HCT116 (cell line): ENCODE measurements around the gene S1PR3. TPM values are rescaled to one million over a fixed set of nuclear protein-coding genes. Genes with fewer than 3 reads are reported as not detected.

Source experiments
- ATAC-seq: fragments of 200-7000 bp; cut with Tn5 transposase; 2 replicates; pipeline ENCODE4 v1.9.1; 2020; ENCODE audit warnings: mild to moderate bottlenecking, moderate library complexity
- BruUV-seq: library from RNA; stranded (reverse); fragments of 400-500 nt; replicated peaks from 2 replicates; lab custom pipeline; 2021; lab: Mats Ljungman, UMichigan
- CTCF ChIA-PET: fragments of 300-600 bp; sonication (Branson Sonifier 250); formaldehyde crosslinking; loops from one replicate; lab custom pipeline; 2021; ENCODE audit warnings: antibody characterized with exemption; lab: Charles Lee
- POLR2A ChIA-PET: fragments of 300-600, 350-600 bp; sonication (Branson Sonifier 250); formaldehyde crosslinking; loops from one replicate; lab custom pipeline; 2021; ENCODE audit warnings: antibody characterized with exemption; lab: Charles Lee
- RAD21 ChIA-PET, 2 experiments: fragments of 300-600 bp; sonication (Branson Sonifier 250); formaldehyde crosslinking; loops; one replicate each; lab custom pipeline; 2023; ENCODE audit warnings: low total read pairs in 2 of 2; ENCODE audit not compliant: uncharacterized antibody in 2 of 2, unreplicated experiment in 2 of 2, low non-redundant PET in 1 of 2; lab: Charles Lee
- DNase-seq: peaks from one replicate; pipeline ENCODE4 v3.0.0-alpha.2; 2010; ENCODE audit warnings: low read depth, low spot score
- H2AFZ ChIP-seq: fragments of 200-600 bp; shearing (Covaris generic), sonication (generic); 2 replicates; pipeline ENCODE4 v1.6.1; 2017; ENCODE audit warnings: low read depth, mixed run types, mixed read lengths, antibody characterized with exemption, low read length; ENCODE audit not compliant: poor library complexity, severe bottlenecking
- H3K27ac ChIP-seq: 2 replicates; pipeline ENCODE4 v1.5.1; 2012; ENCODE audit warnings: low read depth, low read length
- H3K27me3 ChIP-seq: fragments of 200-600 bp; sonication (generic); 2 replicates; pipeline ENCODE4 v1.6.1; 2016; ENCODE audit warnings: mixed run types, low read length, mixed read lengths; ENCODE audit not compliant: insufficient read depth
- H3K36me3 ChIP-seq, 2 experiments: fragments of 200-500 bp in 1 of 2; fragments of 200-600 bp in 1 of 2; sonication (Bioruptor generic) in 1 of 2; sonication (generic) in 1 of 2; 2 replicates each; pipeline versions ENCODE4 v1.5.1 to v1.6.1; 2014 to 2016; ENCODE audit warnings: low read length in 2 of 2, inconsistent platforms in 1 of 2, mixed read lengths in 1 of 2, mixed run types in 1 of 2; ENCODE audit not compliant: insufficient read depth in 2 of 2, control insufficient read depth in 1 of 2
- H3K4me1 ChIP-seq, 2 experiments: fragments of 200-600 bp in 1 of 2; sonication (generic) in 1 of 2; 2 replicates each; pipeline versions ENCODE4 v1.5.1 to v1.6.1; 2012 to 2017; ENCODE audit warnings: low read length in 2 of 2, inconsistent platforms in 1 of 2, mild to moderate bottlenecking in 1 of 2, mixed read lengths in 1 of 2, mixed run types in 1 of 2, moderate library complexity in 1 of 2; ENCODE audit not compliant: insufficient read depth in 2 of 2, control insufficient read depth in 1 of 2
- H3K4me2 ChIP-seq: fragments of 200-600 bp; sonication (generic); 2 replicates; pipeline ENCODE4 v1.6.1; 2017; ENCODE audit warnings: mixed run types, low read length, mixed read lengths
- H3K4me3 ChIP-seq, 2 experiments: fragments of 200-600 bp in 1 of 2; sonication (generic) in 1 of 2; replicated peaks in 1 of 2; 2 replicates each; pipeline ENCODE4 v1.5.1; 2011 to 2016; ENCODE audit warnings: low read length in 2 of 2, control low read depth in 1 of 2, low read depth in 1 of 2, mild to moderate bottlenecking in 1 of 2, mixed read lengths in 1 of 2, mixed run types in 1 of 2
- H3K79me2 ChIP-seq: fragments of 200-600 bp; sonication (generic); 2 replicates; pipeline ENCODE4 v1.6.1; 2017; ENCODE audit warnings: mild to moderate bottlenecking, mixed run types, low read length, moderate library complexity, mixed read lengths; ENCODE audit not compliant: insufficient read depth
- H3K9ac ChIP-seq: fragments of 200-600 bp; sonication (generic); 2 replicates; pipeline ENCODE4 v1.6.1; 2016; ENCODE audit warnings: low read length, mixed read lengths
- H3K9me2 ChIP-seq: fragments of 200-600 bp; sonication (generic), shearing (Covaris generic); 2 replicates; pipeline ENCODE4 v1.6.1; 2017; ENCODE audit warnings: mixed run types, mild to moderate bottlenecking, moderate library complexity; ENCODE audit not compliant: insufficient read depth
- H3K9me3 ChIP-seq, 2 experiments: fragments of 200-500 bp in 1 of 2; fragments of 200-600 bp in 1 of 2; sonication (Bioruptor generic) in 1 of 2; sonication (generic) in 1 of 2; 2 replicates each; pipeline ENCODE4 v1.6.1; 2014 to 2017; ENCODE audit warnings: low read length in 2 of 2, mixed read lengths in 2 of 2, inconsistent platforms in 1 of 2, low read depth in 1 of 2, mild to moderate bottlenecking in 1 of 2, mixed run types in 1 of 2, moderate library complexity in 1 of 2; ENCODE audit not compliant: control insufficient read depth in 1 of 2, insufficient read depth in 1 of 2
- H4K20me1 ChIP-seq: fragments of 200-600 bp; sonication (generic), shearing (Covaris generic); 2 replicates; pipeline ENCODE4 v1.6.1; 2017; ENCODE audit warnings: mixed run types, mild to moderate bottlenecking, moderate library complexity; ENCODE audit not compliant: insufficient read depth
- CBX3 ChIP-seq: IDR thresholded peaks from 2 replicates; pipeline ENCODE4 v1.6.1; 2012; ENCODE audit warnings: low read depth
- EGR1 ChIP-seq: IDR thresholded peaks from 2 replicates; pipeline ENCODE4 v1.6.1; 2012; ENCODE audit warnings: low read depth
- ELF1 ChIP-seq: IDR thresholded peaks from 2 replicates; pipeline ENCODE4 v1.6.1; 2012; ENCODE audit warnings: low read depth, borderline replicate concordance
- EZH2 ChIP-seq: fragments of 200-600 bp; sonication (generic); IDR thresholded peaks from 2 replicates; pipeline ENCODE4 v1.6.1; 2017; ENCODE audit warnings: antibody characterized with exemption, mixed run types
- EZH2phosphoT487 ChIP-seq: fragments of 200-600 bp; IDR thresholded peaks from 2 replicates; pipeline ENCODE4 v1.6.1; 2018; ENCODE audit warnings: antibody characterized with exemption, borderline replicate concordance
- FOSL1 ChIP-seq: IDR thresholded peaks from 2 replicates; pipeline ENCODE4 v1.6.1; 2012; ENCODE audit warnings: low read depth
- JUND ChIP-seq: IDR thresholded peaks from 2 replicates; pipeline ENCODE4 v1.6.1; 2012
- POLR2A ChIP-seq: IDR thresholded peaks from 2 replicates; pipeline ENCODE4 v1.7.0; 2011; ENCODE audit warnings: borderline replicate concordance; ENCODE audit not compliant: insufficient read depth, insufficient read length; ENCODE audit errors: extremely low read depth
- POLR2AphosphoS5 ChIP-seq: IDR thresholded peaks from 2 replicates; pipeline ENCODE4 v1.6.1; 2011; ENCODE audit warnings: mild to moderate bottlenecking, low read depth, low read length, moderate library complexity
- RAD21 ChIP-seq: IDR thresholded peaks from 2 replicates; pipeline ENCODE4 v1.6.1; 2012; ENCODE audit warnings: low read depth, mild to moderate bottlenecking
- SIN3A ChIP-seq: IDR thresholded peaks from 2 replicates; pipeline ENCODE4 v1.6.1; 2012; ENCODE audit warnings: low read depth
- SRF ChIP-seq: IDR thresholded peaks from 2 replicates; pipeline ENCODE4 v1.6.1; 2012; ENCODE audit warnings: low read depth
- ZFX ChIP-seq: fragments of 450-650 bp; IDR thresholded peaks from 2 replicates; pipeline ENCODE4 v1.6.1; 2017
- intact Hi-C: fragments of 100-400 bp; cut with micrococcal nuclease; formaldehyde crosslinking; loops from 2 replicates; pipeline ENCODE4 v1.10.0; 2022
- total RNA-seq: library from RNA; stranded (reverse); gene quantifications from one replicate; pipeline ENCODE4 v1.2.1, GENCODE V29; 2021; ENCODE audit not compliant: unreplicated experiment
- TF ChIP-seq, protein P1 (sequence below): IDR thresholded peaks from 2 replicates; pipeline ENCODE4 v1.6.1; 2011; ENCODE audit warnings: mild to moderate bottlenecking, low read length, moderate library complexity; ENCODE audit not compliant: insufficient replicate concordance; ENCODE audit errors: extremely low read depth
- TF ChIP-seq, protein P2 (sequence below), 3 experiments: fragments of 200-600 bp in 1 of 3; sonication (generic) in 1 of 3; IDR thresholded peaks in 2 of 3; conservative IDR thresholded peaks in 1 of 3; 2 replicates each; pipeline ENCODE4 v1.5.1; 2012 to 2017; ENCODE audit warnings: low read depth in 2 of 3, low read length in 2 of 3, antibody characterized with exemption in 1 of 3, borderline replicate concordance in 1 of 3, control low read depth in 1 of 3, mild to moderate bottlenecking in 1 of 3, mixed read lengths in 1 of 3, mixed run types in 1 of 3, moderate library complexity in 1 of 3; ENCODE audit not compliant: insufficient read depth in 1 of 3

S1PR3 gene
- total RNA-seq, 1 experiment from 2014 or later: 0.07 TPM

DNA sequence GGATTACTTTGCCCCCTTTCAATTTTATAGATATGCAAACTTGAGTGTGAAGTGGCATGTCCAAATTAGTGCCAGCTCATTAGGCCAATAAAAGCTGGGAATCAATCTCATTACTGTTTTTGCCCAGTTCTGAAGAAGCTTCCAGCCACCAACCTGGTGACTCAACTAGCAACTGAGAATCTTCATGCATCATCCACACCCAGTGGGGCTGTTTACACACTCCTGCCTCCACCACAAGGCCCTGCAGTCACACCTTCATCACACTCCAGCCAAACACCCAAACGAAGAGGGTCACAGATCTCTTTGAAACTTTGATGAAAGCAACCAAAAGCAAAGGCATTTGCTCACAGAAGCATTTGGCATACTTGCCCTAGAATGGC is 41.3 kb upstream of the S1PR3 start:
- Histone ChIP-seq H3K9me3 (no peaks in the 10 kb centered on the region), H3K79me2 (no peaks in the 10 kb centered on the region), H3K27me3 (0 out of 2 replicates have a peak, but pooled peaks cover 3% of the 10 kb centered on the region), H3K36me3 (no peaks in the 10 kb centered on the region), H3K4me3 (no peak overlapping the region), H3K27ac (no peak overlapping the region), H3K9me2 (no peaks in the 10 kb centered on the region), H3K9ac (no peak overlapping the region), H4K20me1 (no peaks in the 10 kb centered on the region), H3K4me1 (no peaks in the 10 kb centered on the region), H3K4me2 (no peak overlapping the region), H2AFZ (no peak overlapping the region)
- intact Hi-C loops: no loop called here
- DNase-seq: no peak
- ChIA-PET RAD21 (no interaction called here), CTCF (no interaction called here), POLR2A (no interaction called here)
- ATAC-seq: no peak
- no peak for TF ChIP-seq EZH2
- no peak for TF ChIP-seq JUND
- no TSS peak for BruUV-seq

DNA sequence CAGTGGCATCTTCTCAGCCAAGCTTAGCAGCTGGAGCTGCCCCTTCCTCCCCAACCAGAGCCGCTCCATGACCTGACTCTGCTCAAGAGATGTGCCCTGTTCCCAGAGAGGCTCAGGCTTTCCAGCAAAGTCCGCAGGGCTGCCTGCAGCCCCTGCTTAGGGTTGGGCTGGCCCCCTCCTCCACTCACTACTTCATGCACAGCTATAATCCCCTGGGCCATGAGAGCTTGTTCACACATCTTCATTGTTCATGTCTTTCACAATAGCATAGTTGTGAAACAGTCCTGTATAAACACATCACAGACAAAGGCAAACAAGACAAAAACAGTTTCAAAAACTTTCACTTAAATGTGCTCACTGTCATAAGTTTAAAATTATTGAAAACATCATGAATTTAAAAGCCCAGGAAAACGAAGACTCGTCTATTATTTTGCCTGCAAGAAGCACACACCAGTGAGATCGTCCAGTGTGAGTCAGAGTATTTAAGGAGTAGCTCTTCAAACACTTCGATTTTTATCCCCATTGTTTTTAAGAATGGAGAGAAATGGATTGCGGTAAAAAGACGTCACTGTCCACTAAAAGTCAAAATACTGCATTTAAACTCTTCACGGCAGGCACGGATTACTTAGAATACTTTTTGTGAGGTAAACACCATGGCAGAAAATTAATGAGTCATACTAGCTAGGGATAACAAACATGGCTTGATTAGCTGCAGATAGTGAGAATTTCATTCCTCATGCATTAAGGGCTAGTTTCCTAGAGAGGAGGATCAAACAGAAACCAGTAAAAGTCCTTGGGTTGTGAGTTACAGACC is 40.7 kb upstream of the S1PR3 start:
- intact Hi-C loops: no loop called here
- Histone ChIP-seq H4K20me1 (no peaks in the 10 kb centered on the region), H2AFZ (no peak overlapping the region), H3K27ac (no peak overlapping the region), H3K79me2 (no peaks in the 10 kb centered on the region), H3K4me2 (no peak overlapping the region), H3K9ac (no peak overlapping the region), H3K4me3 (no peak overlapping the region), H3K4me1 (no peaks in the 10 kb centered on the region), H3K36me3 (no peaks in the 10 kb centered on the region), H3K27me3 (0 out of 2 replicates have a peak, but pooled peaks cover 2% of the 10 kb centered on the region), H3K9me3 (no peaks in the 10 kb centered on the region), H3K9me2 (no peaks in the 10 kb centered on the region)
- no peak for ATAC-seq
- DNase-seq: no peak
- ChIA-PET RAD21 (no interaction called here), CTCF (no interaction called here), POLR2A (no interaction called here)
- TF ChIP-seq EZH2phosphoT487 (no peak), FOSL1 (no peak), SRF (no peak), POLR2A (no peak), ELF1 (no peak), POLR2AphosphoS5 (no peak), CBX3 (no peak), RAD21 (no peak), SIN3A (no peak), EZH2 (no peak), EGR1 (no peak), ZFX (no peak)
- TF ChIP-seq, protein P1, sequence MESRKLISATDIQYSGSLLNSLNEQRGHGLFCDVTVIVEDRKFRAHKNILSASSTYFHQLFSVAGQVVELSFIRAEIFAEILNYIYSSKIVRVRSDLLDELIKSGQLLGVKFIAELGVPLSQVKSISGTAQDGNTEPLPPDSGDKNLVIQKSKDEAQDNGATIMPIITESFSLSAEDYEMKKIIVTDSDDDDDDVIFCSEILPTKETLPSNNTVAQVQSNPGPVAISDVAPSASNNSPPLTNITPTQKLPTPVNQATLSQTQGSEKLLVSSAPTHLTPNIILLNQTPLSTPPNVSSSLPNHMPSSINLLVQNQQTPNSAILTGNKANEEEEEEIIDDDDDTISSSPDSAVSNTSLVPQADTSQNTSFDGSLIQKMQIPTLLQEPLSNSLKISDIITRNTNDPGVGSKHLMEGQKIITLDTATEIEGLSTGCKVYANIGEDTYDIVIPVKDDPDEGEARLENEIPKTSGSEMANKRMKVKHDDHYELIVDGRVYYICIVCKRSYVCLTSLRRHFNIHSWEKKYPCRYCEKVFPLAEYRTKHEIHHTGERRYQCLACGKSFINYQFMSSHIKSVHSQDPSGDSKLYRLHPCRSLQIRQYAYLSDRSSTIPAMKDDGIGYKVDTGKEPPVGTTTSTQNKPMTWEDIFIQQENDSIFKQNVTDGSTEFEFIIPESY: no peak
- TF ChIP-seq, protein P2, sequence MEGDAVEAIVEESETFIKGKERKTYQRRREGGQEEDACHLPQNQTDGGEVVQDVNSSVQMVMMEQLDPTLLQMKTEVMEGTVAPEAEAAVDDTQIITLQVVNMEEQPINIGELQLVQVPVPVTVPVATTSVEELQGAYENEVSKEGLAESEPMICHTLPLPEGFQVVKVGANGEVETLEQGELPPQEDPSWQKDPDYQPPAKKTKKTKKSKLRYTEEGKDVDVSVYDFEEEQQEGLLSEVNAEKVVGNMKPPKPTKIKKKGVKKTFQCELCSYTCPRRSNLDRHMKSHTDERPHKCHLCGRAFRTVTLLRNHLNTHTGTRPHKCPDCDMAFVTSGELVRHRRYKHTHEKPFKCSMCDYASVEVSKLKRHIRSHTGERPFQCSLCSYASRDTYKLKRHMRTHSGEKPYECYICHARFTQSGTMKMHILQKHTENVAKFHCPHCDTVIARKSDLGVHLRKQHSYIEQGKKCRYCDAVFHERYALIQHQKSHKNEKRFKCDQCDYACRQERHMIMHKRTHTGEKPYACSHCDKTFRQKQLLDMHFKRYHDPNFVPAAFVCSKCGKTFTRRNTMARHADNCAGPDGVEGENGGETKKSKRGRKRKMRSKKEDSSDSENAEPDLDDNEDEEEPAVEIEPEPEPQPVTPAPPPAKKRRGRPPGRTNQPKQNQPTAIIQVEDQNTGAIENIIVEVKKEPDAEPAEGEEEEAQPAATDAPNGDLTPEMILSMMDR (IDR thresholded peaks at IDR 0.05 in 2 of 3, conservative IDR thresholded peaks at IDR 0.05 in 1 of 3; ENCODE audit: borderline replicate concordance in 1 of 3, insufficient read depth in 1 of 3, low read depth in 2 of 3, low read length in 2 of 3): no peak
- no TSS peak for BruUV-seq
